GM23338 (cell line): ENCODE results near the gene P2RY13. TPM values are rescaled to one million over a fixed set of nuclear protein-coding genes. Genes with fewer than 3 reads are reported as not detected.

ENCODE experiments used
- ATAC-seq: fragments of 200-7000 bp; cut with Tn5 transposase; 3 replicates; pipeline ENCODE4 v1.9.1; 2020
- DNase-seq: peaks from one replicate; pipeline ENCODE4 v3.0.0-alpha.2; 2015; ENCODE audit warnings: low spot score
- H2AFZ ChIP-seq: fragments of 200-600 bp; sonication (generic); 2 replicates; pipeline ENCODE4 v1.8.0; 2016; ENCODE audit warnings: antibody characterized with exemption, mild to moderate bottlenecking, moderate library complexity
- H3F3A ChIP-seq: fragments of 200-600 bp; sonication (generic); replicated peaks from 2 replicates; pipeline ENCODE4 v1.8.0; 2017; ENCODE audit warnings: antibody characterized with exemption, mixed run types, low read depth
- H3K27ac ChIP-seq: fragments of 200-600 bp; sonication (generic); 2 replicates; pipeline ENCODE4 v1.6.1; 2016; ENCODE audit warnings: low read depth
- H3K27me3 ChIP-seq: fragments of 200-600 bp; sonication (generic); 2 replicates; pipeline ENCODE4 v1.8.0; 2016; ENCODE audit warnings: mild to moderate bottlenecking, mixed run types, moderate library complexity; ENCODE audit not compliant: insufficient read depth
- H3K36me3 ChIP-seq: fragments of 200-600 bp; sonication (generic); 2 replicates; pipeline ENCODE4 v1.8.0; 2016; ENCODE audit warnings: mild to moderate bottlenecking; ENCODE audit not compliant: insufficient read depth
- H3K4me1 ChIP-seq: fragments of 200-600 bp; sonication (generic); 2 replicates; pipeline ENCODE4 v1.8.0; 2016; ENCODE audit warnings: mild to moderate bottlenecking, moderate library complexity; ENCODE audit not compliant: insufficient read depth
- H3K4me2 ChIP-seq: fragments of 200-600 bp; sonication (generic); 2 replicates; pipeline ENCODE4 v1.7.1; 2017; ENCODE audit warnings: mixed run types
- H3K4me3 ChIP-seq: fragments of 200-600 bp; sonication (generic); 2 replicates; pipeline ENCODE4 v1.6.1; 2016; ENCODE audit warnings: mixed run types
- H3K79me2 ChIP-seq: fragments of 200-600 bp; sonication (generic); replicated peaks from 2 replicates; pipeline ENCODE4 v1.8.0; 2017; ENCODE audit warnings: mild to moderate bottlenecking; ENCODE audit not compliant: insufficient read depth
- H3K9me2 ChIP-seq: fragments of 200-600 bp; sonication (generic); 2 replicates; pipeline ENCODE4 v1.8.0; 2017; ENCODE audit not compliant: insufficient read depth
- H4K20me1 ChIP-seq: fragments of 200-600 bp; sonication (generic); replicated peaks from 2 replicates; pipeline ENCODE4 v1.8.0; 2017; ENCODE audit warnings: mild to moderate bottlenecking; ENCODE audit not compliant: insufficient read depth
- H3K27ac Mint-ChIP-seq: 2 replicates; pipeline ENCODE4 v1.8.0; 2020; ENCODE audit warnings: inconsistent platforms, mild to moderate bottlenecking, moderate library complexity, mixed read lengths
- H3K27me3 Mint-ChIP-seq: 3 replicates; pipeline ENCODE4 v1.8.0; 2022; ENCODE audit warnings: low read depth, mild to moderate bottlenecking, moderate library complexity, mixed read lengths, inconsistent platforms; ENCODE audit not compliant: insufficient read depth, poor library complexity
- H3K36me3 Mint-ChIP-seq: 3 replicates; pipeline ENCODE4 v1.8.0; 2021; ENCODE audit warnings: low read depth, mild to moderate bottlenecking, inconsistent platforms, moderate library complexity, mixed read lengths
- H3K4me1 Mint-ChIP-seq: 3 replicates; pipeline ENCODE4 v1.8.0; 2020; ENCODE audit warnings: mild to moderate bottlenecking, inconsistent platforms, mixed read lengths
- H3K4me3 Mint-ChIP-seq: 3 replicates; pipeline ENCODE4 v1.8.0; 2021; ENCODE audit warnings: moderate library complexity, mild to moderate bottlenecking, inconsistent platforms, mixed read lengths
- H3K9me3 Mint-ChIP-seq: 3 replicates; pipeline ENCODE4 v1.8.0; 2020; ENCODE audit warnings: moderate library complexity, mild to moderate bottlenecking, inconsistent platforms, mixed read lengths
- CREB1 ChIP-seq: fragments of 250-450 bp; sonication (Bioruptor Pico); IDR thresholded peaks from 2 replicates; pipeline ENCODE4 v1.5.0; 2020; ENCODE audit warnings: low read depth, mild to moderate bottlenecking, moderate library complexity
- ETS1 ChIP-seq: IDR thresholded peaks from 2 replicates; pipeline ENCODE4 v1.6.1; 2016; ENCODE audit warnings: antibody characterized with exemption
- EZH2 ChIP-seq: fragments of 200-600 bp; sonication (generic); IDR thresholded peaks from one replicate; pipeline ENCODE4 v1.8.0; 2017; ENCODE audit warnings: antibody characterized with exemption, mild to moderate bottlenecking, low read depth; ENCODE audit not compliant: unreplicated experiment
- EZH2phosphoT487 ChIP-seq: fragments of 200-600 bp; sonication (generic); IDR thresholded peaks from one replicate; pipeline ENCODE4 v1.8.1; 2018; ENCODE audit warnings: antibody characterized with exemption; ENCODE audit not compliant: unreplicated experiment
- JUNB ChIP-seq: IDR thresholded peaks from one replicate; pipeline ENCODE4 v1.6.1; 2016; ENCODE audit warnings: antibody characterized with exemption; ENCODE audit not compliant: unreplicated experiment
- NANOG ChIP-seq: IDR thresholded peaks from 2 replicates; pipeline ENCODE4 v1.6.1; 2016; ENCODE audit warnings: antibody characterized with exemption, borderline replicate concordance
- POLR2AphosphoS5 ChIP-seq: IDR thresholded peaks from 2 replicates; pipeline ENCODE4 v1.6.1; 2016; ENCODE audit warnings: antibody characterized with exemption, low read depth
- REST ChIP-seq: IDR thresholded peaks from one replicate; pipeline ENCODE4 v1.6.1; 2018; ENCODE audit warnings: antibody characterized with exemption; ENCODE audit not compliant: unreplicated experiment
- STAT1 ChIP-seq: IDR thresholded peaks from one replicate; pipeline ENCODE4 v1.6.1; 2016; ENCODE audit warnings: antibody characterized with exemption; ENCODE audit not compliant: unreplicated experiment
- ZNF114 ChIP-seq: fragments of 250-450 bp; sonication (Bioruptor Pico); IDR thresholded peaks from 2 replicates; pipeline ENCODE4 v1.5.0; 2020; ENCODE audit warnings: mild to moderate bottlenecking, moderate library complexity
- ZNF331 ChIP-seq: fragments of 250-450 bp; sonication (Bioruptor Pico); IDR thresholded peaks from 2 replicates; pipeline ENCODE4 v1.5.0; 2020; ENCODE audit warnings: low read depth, mild to moderate bottlenecking, moderate library complexity
- ZNF462 ChIP-seq: fragments of 250-450 bp; sonication (Bioruptor Pico); IDR thresholded peaks from 2 replicates; pipeline ENCODE4 v1.5.0; 2020; ENCODE audit warnings: mild to moderate bottlenecking, moderate library complexity
- polyA plus RNA-seq: library from polyadenylated mRNA; unstranded; fragments of >200 nt; fragmentation: Nextera tagmentation; extraction: Ambion mirVana; gene quantifications from 2 replicates; pipeline ENCODE4 v1.2.1, GENCODE V29; 2016
- total RNA-seq: library from RNA; depleted of rRNA; stranded (reverse); fragments of >200 nt; shearing (Covaris generic); gene quantifications from 2 replicates; pipeline ENCODE4 v1.2.3, GENCODE V29; 2014

Gene P2RY13
- total and polyA plus RNA-seq, 2 experiments from 2014 or later, result 0.68 TPM; not detected in 1

DNA sequence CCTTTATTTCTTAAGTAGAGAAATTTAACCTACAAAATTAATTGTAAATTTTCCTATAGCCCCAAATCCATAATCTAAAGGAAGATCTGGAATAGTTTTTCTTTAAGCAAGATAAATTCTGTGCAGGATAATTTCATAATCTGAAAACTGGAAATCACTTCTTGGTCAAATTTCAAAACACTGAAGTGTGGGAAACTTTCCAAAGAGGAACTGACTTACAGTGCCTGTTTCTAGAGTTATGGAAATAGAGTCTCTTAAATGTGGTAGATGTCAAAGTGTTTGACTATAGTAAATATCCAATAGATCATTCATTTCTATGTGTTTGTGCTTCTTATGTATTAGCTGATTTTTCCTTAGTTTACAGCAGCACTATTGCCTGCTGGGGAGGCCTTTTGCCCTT lies 1.6 kb upstream of the P2RY13 start (continued):
- no peak for TF ChIP-seq ZNF462
- TF ChIP-seq ETS1, result no peak

DNA sequence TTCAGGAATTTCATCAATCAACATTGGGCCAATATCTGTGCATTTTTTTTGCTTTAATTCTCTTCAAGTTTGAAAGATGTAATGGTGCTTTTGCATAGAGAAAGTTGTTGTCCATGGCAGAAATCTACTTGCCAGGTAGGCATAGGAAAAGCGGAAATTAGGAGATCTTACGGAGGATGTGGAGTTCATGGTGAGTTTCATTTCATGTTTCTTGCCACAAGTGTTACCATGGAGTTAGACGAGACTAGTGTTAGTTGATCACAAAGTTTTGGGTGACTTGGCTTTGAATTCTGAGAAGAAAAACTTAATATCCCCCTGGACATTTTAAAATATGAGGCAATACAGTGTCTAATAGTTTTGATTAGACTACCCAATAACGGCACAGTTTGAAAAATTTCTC lies 1.0 kb upstream of the P2RY13 start:
- H3K27me3 ChIP-seq, result no peaks in the 10 kb centered on the region
- no peaks in the 10 kb centered on the region for H3K79me2 ChIP-seq
- no peaks in the 10 kb centered on the region for H3K36me3 ChIP-seq
- no peak overlapping the region for H3K27ac ChIP-seq
- Mint-ChIP-seq H3K4me1 (peaks cover 15% of the 10 kb centered on the region), H3K4me3 (no peak overlapping the region), H3K9me3 (no peaks in the 10 kb centered on the region), H3K36me3 (no peaks in the 10 kb centered on the region), H3K27me3 (no peaks in the 10 kb centered on the region), H3K27ac (no peak overlapping the region)
- no peak overlapping the region for H3K4me3 ChIP-seq
- no peak overlapping the region for H3K4me2 ChIP-seq
- no peaks in the 10 kb centered on the region; the same call in 1 of the 2 replicates for H3K9me2 ChIP-seq
- DNase-seq, result no peak
- H3F3A ChIP-seq, result no peaks in the 10 kb centered on the region
- H4K20me1 ChIP-seq, result no peaks in the 10 kb centered on the region
- H3K4me1 ChIP-seq, result no peaks in the 10 kb centered on the region; the same call in 1 of the 2 replicates
- ATAC-seq, result no peak
- H2AFZ ChIP-seq, result no peak overlapping the region
- no peak for TF ChIP-seq ZNF114 (CRISPR knock-in tag)
- TF ChIP-seq EZH2, result no peak
- no peak for TF ChIP-seq JUNB
- no peak for TF ChIP-seq STAT1
- TF ChIP-seq ZNF331, result no peak
- no peak for TF ChIP-seq POLR2AphosphoS5
- no peak for TF ChIP-seq CREB1 (CRISPR knock-in tag)
- TF ChIP-seq EZH2phosphoT487, result no peak
- no peak for TF ChIP-seq REST
- no peak for TF ChIP-seq NANOG
- TF ChIP-seq ETS1, result no peak
